ENCODE data around the gene NAA11.

The NAA11 gene

DNA sequence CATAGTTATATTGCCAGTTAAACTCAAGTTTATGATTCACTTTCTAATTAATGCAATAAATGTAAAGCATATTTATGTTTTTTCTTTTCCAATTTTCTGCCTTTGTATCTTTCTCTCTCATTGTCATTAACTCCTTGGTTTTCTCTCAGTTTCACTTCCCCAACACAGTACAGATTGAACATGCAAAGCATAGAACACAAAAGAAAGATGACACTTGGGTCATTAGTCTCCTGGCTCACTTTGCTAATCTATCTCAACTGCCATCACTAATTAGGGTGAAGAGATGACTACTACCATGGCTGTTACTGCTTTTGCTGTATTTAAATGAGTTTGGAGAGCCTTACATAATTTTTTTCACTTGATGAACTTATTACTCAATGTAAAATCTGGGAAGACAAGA, 12.3 kb upstream of the NAA11 start:
- ChIA-PET POLR2A (ENCODE audit: low non-redundant PET) (no interaction called here), CTCF (no interaction called here)
- TF ChIP-seq, protein P1, sequence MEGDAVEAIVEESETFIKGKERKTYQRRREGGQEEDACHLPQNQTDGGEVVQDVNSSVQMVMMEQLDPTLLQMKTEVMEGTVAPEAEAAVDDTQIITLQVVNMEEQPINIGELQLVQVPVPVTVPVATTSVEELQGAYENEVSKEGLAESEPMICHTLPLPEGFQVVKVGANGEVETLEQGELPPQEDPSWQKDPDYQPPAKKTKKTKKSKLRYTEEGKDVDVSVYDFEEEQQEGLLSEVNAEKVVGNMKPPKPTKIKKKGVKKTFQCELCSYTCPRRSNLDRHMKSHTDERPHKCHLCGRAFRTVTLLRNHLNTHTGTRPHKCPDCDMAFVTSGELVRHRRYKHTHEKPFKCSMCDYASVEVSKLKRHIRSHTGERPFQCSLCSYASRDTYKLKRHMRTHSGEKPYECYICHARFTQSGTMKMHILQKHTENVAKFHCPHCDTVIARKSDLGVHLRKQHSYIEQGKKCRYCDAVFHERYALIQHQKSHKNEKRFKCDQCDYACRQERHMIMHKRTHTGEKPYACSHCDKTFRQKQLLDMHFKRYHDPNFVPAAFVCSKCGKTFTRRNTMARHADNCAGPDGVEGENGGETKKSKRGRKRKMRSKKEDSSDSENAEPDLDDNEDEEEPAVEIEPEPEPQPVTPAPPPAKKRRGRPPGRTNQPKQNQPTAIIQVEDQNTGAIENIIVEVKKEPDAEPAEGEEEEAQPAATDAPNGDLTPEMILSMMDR (conservative IDR thresholded peaks at IDR 0.05; ENCODE audit: low read depth): no peak
- no peak overlapping the region for H3K27ac ChIP-seq
- no peak for DNase-seq (ENCODE audit: low spot score)

DNA sequence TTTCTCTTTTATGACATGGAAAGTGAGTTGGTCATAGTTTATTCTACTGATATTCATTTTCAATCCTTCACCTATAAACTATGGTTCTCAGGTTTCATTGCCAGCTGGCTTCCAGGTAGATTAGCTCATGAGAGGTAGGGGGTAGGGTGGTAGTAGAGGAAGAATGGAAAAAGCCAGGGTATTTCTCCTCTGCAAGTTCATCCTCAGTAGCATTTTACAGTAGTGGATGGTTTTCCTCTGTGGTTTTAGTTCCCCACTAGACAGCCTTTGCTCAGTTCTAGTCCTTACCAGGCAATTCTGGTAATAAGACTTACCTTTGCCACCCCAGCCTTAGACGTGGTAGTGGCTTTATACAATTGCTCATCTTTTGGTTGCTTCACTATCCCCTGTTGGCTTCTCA, 8.9 kb upstream of the NAA11 start:
- DNase-seq (ENCODE audit: low spot score): no peak
- TF ChIP-seq, protein P1 (conservative IDR thresholded peaks at IDR 0.05; ENCODE audit: low read depth): no peak
- CTCF ChIA-PET: no interaction called here
- no peak overlapping the region for H3K27ac ChIP-seq
- POLR2A ChIA-PET (ENCODE audit: low non-redundant PET): no interaction called here

DNA sequence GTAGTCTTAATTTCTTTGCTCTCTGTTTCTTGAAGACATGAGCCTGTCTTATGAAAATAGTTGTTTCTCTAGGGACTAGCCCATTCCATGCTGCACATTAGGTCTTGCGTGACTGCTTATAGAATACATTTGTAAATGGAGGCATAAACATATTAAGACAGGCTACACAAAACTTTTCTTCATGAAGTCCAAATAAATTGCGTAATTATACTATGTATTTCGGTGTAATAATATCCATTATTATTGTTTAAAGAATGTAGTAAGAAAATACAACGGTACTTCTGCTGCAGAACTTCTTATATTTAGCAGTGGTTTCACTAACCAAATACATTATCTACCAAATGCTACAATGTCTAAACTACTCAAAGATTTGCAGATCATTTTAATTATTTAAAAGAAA, 8.5 kb upstream of the NAA11 start:
- DNase-seq (ENCODE audit: low spot score): no peak
- POLR2A ChIA-PET (ENCODE audit: low non-redundant PET): no interaction called here
- no peak overlapping the region for H3K27ac ChIP-seq
- TF ChIP-seq, protein P1 (conservative IDR thresholded peaks at IDR 0.05; ENCODE audit: low read depth): no peak
- CTCF ChIA-PET: no interaction called here

GRCh38 chr4:79331126-79331876, 5.4 kb upstream of the NAA11 start:
- no peak overlapping the region for H3K27ac ChIP-seq
- ChIA-PET POLR2A (ENCODE audit: low non-redundant PET) (no interaction called here), CTCF (no interaction called here)
- TF ChIP-seq, protein P1 (conservative IDR thresholded peaks at IDR 0.05; ENCODE audit: low read depth): no peak
- no peak for DNase-seq (ENCODE audit: low spot score)

DNA sequence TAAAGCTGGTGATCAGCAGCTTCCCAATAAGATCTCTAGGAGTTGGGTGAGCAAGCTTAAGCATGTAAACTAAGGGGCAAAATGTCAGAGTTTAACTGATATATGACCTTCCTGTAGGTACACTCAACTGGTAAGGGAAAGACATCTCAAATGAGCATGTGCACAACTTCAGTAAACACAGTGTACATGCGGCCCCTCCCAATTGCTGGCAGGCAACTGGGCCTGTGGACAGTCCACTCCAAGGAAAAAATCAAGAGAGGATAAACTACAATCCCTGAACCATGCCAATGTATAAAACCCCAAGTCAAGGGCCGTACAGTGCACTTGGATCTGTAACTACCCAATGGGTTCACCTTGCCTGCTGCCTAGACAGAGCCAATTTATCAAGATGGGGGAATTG, 4.9 kb upstream of the NAA11 start:
- DNase-seq (ENCODE audit: low spot score): no peak

GRCh38 chr4:79325436-79325835, 425 bp downstream of the NAA11 start:
- TF ChIP-seq, protein P1 (conservative IDR thresholded peaks at IDR 0.05; ENCODE audit: low read depth): no peak
- POLR2A ChIA-PET (ENCODE audit: low non-redundant PET): no interaction called here
- CTCF ChIA-PET: no interaction called here
- no peak for DNase-seq (ENCODE audit: low spot score)
- no peak overlapping the region for H3K27ac ChIP-seq

More for the DNA sequence above, 4.9 kb upstream of the NAA11 start:
- H3K27ac ChIP-seq: no peak overlapping the region
- ChIA-PET POLR2A (ENCODE audit: low non-redundant PET) (no interaction called here), CTCF (no interaction called here)
- TF ChIP-seq, protein P1 (conservative IDR thresholded peaks at IDR 0.05; ENCODE audit: low read depth): no peak
